Peyer's patch (tissue), 4 donors: ENCODE results near the gene MEF2D.

Source experiments
- POLR2A ChIP-seq, 2 donors: fragments of 450-650 bp; IDR thresholded peaks; one replicate each; pipeline ENCODE4 v1.5.1; 2017; ENCODE audit warnings: antibody characterized with exemption in 2 of 2, mild to moderate bottlenecking in 2 of 2, moderate library complexity in 2 of 2
- TF ChIP-seq, protein P1 (sequence below), 6 experiments: fragments of 450-650 bp in 4 of 6; fragments of 200-600 bp in 2 of 6; sonication (generic) in 1 of 6; IDR thresholded peaks; one replicate each; pipeline ENCODE4 v1.5.1; 2017 to 2019; ENCODE audit warnings: antibody characterized with exemption in 6 of 6, mild to moderate bottlenecking in 3 of 6, moderate library complexity in 1 of 6

DNA sequence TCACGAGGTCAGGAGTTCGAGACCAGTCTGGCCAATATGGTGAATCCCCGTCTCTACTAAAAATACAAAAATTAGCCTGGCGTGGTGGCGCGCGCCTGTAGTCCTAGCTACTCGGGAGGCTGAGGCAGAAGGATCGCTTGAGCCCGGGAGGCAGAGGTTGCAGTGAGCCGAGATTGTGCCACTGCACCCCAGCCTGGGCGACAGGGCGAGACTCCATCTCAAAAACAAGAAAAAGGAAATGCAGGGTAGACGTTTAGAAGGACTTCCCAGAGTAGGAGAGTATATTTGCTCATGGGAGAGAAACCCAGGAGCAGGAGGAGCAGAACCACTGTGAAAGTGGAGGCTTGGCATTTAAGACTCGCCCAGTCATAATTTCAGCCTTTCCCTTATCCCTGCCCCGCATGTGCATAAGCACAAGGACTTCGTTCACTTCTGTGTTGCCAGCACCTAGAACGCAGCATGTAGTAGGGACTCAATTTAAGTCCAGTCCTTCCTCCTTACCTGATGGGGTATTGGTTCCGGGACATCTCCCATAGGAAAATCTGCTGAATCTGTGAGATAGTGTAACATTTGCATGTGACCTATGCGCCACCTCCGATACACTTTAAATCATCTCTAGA lies 5.2 kb upstream of the MEF2D start:
- TF ChIP-seq, protein P1, sequence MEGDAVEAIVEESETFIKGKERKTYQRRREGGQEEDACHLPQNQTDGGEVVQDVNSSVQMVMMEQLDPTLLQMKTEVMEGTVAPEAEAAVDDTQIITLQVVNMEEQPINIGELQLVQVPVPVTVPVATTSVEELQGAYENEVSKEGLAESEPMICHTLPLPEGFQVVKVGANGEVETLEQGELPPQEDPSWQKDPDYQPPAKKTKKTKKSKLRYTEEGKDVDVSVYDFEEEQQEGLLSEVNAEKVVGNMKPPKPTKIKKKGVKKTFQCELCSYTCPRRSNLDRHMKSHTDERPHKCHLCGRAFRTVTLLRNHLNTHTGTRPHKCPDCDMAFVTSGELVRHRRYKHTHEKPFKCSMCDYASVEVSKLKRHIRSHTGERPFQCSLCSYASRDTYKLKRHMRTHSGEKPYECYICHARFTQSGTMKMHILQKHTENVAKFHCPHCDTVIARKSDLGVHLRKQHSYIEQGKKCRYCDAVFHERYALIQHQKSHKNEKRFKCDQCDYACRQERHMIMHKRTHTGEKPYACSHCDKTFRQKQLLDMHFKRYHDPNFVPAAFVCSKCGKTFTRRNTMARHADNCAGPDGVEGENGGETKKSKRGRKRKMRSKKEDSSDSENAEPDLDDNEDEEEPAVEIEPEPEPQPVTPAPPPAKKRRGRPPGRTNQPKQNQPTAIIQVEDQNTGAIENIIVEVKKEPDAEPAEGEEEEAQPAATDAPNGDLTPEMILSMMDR (IDR thresholded peaks at IDR 0.05), result no peak
- TF ChIP-seq POLR2A (IDR thresholded peaks at IDR 0.05), result no peak
